ENCODE results near the gene ANO7. TPM values are rescaled to one million over a fixed set of nuclear protein-coding genes. Genes with fewer than 3 reads are reported as not detected.

ANO7 gene, protein sequence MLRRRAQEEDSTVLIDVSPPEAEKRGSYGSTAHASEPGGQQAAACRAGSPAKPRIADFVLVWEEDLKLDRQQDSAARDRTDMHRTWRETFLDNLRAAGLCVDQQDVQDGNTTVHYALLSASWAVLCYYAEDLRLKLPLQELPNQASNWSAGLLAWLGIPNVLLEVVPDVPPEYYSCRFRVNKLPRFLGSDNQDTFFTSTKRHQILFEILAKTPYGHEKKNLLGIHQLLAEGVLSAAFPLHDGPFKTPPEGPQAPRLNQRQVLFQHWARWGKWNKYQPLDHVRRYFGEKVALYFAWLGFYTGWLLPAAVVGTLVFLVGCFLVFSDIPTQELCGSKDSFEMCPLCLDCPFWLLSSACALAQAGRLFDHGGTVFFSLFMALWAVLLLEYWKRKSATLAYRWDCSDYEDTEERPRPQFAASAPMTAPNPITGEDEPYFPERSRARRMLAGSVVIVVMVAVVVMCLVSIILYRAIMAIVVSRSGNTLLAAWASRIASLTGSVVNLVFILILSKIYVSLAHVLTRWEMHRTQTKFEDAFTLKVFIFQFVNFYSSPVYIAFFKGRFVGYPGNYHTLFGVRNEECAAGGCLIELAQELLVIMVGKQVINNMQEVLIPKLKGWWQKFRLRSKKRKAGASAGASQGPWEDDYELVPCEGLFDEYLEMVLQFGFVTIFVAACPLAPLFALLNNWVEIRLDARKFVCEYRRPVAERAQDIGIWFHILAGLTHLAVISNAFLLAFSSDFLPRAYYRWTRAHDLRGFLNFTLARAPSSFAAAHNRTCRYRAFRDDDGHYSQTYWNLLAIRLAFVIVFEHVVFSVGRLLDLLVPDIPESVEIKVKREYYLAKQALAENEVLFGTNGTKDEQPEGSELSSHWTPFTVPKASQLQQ
- total RNA-seq (2014; rRNA removed; shearing (Covaris generic)), result 0.19 and 1.0 TPM in 2 replicates

DNA sequence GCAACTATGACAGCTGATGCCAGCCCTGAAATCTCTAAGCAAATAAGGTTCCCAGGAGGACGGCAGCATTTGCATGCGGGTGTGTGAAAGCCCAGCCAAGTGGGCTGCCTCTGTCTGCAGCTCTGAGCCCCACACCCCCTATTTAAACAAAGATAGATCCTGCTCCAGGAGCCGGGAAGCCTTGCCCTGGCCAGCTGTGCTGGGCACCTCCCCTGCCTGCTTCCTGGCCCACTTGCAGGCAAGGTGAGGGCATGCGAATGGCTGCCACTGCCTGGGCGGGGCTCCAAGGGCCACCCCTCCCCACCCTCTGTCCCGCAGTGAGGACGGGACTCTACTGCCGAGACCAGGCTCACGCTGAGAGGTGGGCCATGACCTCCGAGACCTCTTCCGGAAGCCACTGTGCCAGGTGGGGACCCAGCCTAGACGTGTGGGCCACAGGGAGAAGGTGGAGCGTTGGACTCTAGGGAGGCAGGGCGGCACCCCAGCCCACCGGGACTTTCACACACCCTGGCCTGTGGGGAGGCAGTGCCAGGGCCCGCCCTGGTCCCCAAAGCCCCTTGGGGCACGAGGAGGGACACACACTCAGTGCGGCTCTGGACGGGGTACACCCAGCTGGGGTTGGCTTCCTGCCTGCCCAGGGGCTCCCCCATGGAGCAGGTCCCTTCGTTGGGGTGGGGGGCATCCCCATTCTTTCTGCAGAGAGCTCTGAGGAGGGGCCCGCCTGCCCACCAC is at the start of gene ANO7:
ANO7 (plus strand) TSS at position 317 of the 732 bp plus-strand sequence. CDS start 1,387 bp downstream, outside the sequence.

DNA sequence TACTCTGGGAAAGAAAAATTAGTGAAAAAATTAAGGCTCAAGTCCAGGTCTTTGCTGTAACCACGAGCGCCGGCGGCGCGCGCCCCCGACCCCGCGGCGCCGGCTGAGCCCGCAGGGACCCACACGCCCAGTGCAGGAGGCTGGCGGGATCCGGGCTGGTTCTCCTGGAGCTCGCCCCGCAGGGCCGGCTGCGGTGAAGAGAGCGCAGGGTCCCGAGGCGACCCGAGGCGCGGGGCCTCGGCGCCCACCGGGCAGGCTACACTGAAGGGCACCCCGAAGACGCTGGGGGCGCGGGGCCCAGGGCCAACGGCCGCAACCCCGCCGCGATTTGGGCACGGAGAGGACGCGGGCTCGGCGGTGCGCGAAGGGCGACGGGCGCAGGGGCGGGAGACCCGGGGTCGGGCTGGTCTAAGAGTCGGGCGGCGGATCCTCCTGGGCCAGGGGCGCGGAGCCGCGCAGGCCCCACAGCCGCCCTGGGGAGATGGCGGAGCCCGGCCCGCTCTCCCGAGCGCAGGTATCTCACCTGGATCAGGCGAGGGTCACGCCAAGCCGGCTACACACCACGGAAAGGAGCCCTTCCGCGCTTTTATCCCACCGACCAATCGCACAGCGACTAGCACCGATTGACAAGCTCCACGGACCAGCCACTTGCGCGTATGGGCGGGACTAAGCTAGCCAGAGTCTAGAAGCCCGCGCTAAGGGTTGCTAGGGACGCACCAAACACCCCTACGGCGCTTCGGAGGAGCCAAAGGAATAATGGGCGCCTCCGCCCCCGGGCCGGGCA is 39.4 kb upstream of the ANO7 start, which contains the start of gene PASK:
PASK (minus strand) TSS at position 582 of the 784 bp plus-strand sequence. CDS start 6,440 bp downstream, outside the sequence.

DNA sequence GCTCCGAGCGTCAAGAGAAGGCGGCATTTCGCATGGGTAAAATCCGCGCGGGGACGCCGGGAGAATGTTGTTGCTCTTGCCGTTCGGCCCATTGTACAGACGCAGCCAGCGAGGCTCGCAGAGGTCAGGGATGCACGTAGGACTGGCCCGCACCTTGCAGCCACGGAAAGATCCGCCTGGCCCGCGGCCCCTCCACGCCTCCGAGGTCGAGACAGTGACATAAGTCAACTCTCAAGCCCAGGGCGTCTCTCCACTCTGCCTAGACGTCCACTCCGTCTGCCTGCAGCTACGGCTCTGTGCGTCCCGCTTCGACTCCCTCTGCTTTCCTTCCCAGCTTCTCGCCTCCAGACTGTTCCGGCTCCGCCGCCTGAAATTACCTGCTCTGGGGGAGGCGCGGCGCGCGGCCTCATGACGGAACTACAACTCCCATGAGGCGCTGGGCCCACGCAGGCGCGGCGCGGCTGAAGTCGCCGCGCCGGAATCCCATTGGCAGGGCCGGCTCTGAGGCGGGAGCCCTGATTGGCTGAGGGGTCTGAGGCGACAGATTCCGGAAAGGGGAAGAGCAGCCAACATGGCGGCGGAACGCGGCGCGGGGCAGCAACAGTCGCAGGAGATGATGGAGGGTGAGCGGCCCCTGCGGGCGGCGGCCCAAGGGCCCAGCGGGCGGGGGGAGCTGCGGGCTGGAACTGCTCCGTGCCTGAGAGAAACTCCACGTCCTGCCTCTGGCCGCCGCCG is 38.4 kb upstream of the ANO7 start, which contains the start of gene PPP1R7:
PPP1R7 (plus strand) TSS at position 543 of the 735 bp plus-strand sequence; CDS start at position 572, 29 bp downstream.

Other genes starting within 250 kb of the ANO7 start
- 10.2 and 13.6 TPM in 2 replicates for gene SNED1, start 190.1 kb upstream of the ANO7 start, total RNA-seq (2014; rRNA removed; shearing (Covaris generic))
- gene MTERF4, start 86.4 kb upstream of the ANO7 start, total RNA-seq (2014; rRNA removed; shearing (Covaris generic)), result 23.0 and 34.4 TPM in 2 replicates
- 4.4 and 4.8 TPM in 2 replicates for gene PASK, start 39.2 kb upstream of the ANO7 start, total RNA-seq (2014; rRNA removed; shearing (Covaris generic))
- gene PPP1R7, start 38.2 kb upstream of the ANO7 start, total RNA-seq (2014; rRNA removed; shearing (Covaris generic)), result 34.4 and 49.7 TPM in 2 replicates
- 326 and 357 TPM in 2 replicates for gene HDLBP, start 127.0 kb downstream of the ANO7 start, total RNA-seq (2014; rRNA removed; shearing (Covaris generic))
- gene SEPTIN2, start 127.2 kb downstream of the ANO7 start, total RNA-seq (2014; rRNA removed; shearing (Covaris generic)), result 129 and 137 TPM in 2 replicates
- 27.8 and 28.4 TPM in 2 replicates for gene FARP2, start 167.6 kb downstream of the ANO7 start, total RNA-seq (2014; rRNA removed; shearing (Covaris generic))

All from A375 (cell line).